Effector memory CD4-positive, alpha-beta T cell (primary cell): ENCODE data around the gene PTPRN2.

Source experiments
- DNase-seq, 3 donors: peaks; one replicate each; pipeline ENCODE4 v3.0.0-alpha.2; 2020
- H3K27ac ChIP-seq: 2 replicates; pipeline ENCODE4 v1.7.0; 2013; ENCODE audit warnings: mild to moderate bottlenecking, low read length, moderate library complexity; ENCODE audit not compliant: insufficient read depth, poor library complexity, severe bottlenecking
- H3K27me3 ChIP-seq: replicated peaks from 2 replicates; pipeline ENCODE4 v1.7.0; 2013; ENCODE audit warnings: mild to moderate bottlenecking, low read length; ENCODE audit not compliant: insufficient read depth, control insufficient read depth, poor library complexity, severe bottlenecking
- H3K36me3 ChIP-seq: 2 replicates; pipeline ENCODE4 v1.7.0; 2013; ENCODE audit warnings: mild to moderate bottlenecking, low read length, moderate library complexity; ENCODE audit not compliant: control insufficient read depth, insufficient read depth
- H3K4me1 ChIP-seq: 2 replicates; pipeline ENCODE4 v1.7.0; 2013; ENCODE audit warnings: low read length, mild to moderate bottlenecking; ENCODE audit not compliant: control insufficient read depth, insufficient read depth, poor library complexity, severe bottlenecking
- H3K4me3 ChIP-seq: 2 replicates; pipeline ENCODE4 v1.7.0; 2013; ENCODE audit warnings: low read length, low read depth, mild to moderate bottlenecking; ENCODE audit not compliant: insufficient read depth, poor library complexity, severe bottlenecking
- H3K9me3 ChIP-seq: 2 replicates; pipeline ENCODE4 v1.7.0; 2013; ENCODE audit warnings: mild to moderate bottlenecking, low read length, moderate library complexity; ENCODE audit not compliant: control insufficient read depth

The PTPRN2 gene

DNA sequence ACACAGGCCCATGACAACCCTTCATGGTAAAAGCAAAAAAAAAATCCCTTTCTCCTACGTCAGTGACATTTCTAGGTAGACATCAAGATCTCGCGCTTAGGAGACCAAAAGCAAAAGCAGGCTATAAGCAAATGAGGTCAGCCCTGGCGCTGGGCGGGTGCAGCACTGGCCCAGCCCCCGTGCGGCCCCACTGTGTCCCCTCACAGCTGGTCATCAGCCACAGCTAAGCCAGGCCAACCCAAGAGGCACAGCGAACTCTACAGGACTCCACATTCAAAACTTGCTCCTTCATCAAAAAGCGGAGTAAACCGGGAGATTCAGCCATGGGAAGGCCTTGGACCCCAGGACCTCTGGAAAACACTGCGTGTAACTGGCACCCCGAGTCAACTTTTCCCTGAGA is 113.7 kb downstream of the PTPRN2 start:
- Histone ChIP-seq H3K27me3 (no peaks in the 10 kb centered on the region), H3K36me3 (no peaks in the 10 kb centered on the region), H3K27ac (no peak overlapping the region), H3K9me3 (no peaks in the 10 kb centered on the region), H3K4me1 (no peaks in the 10 kb centered on the region), H3K4me3 (no peak overlapping the region)
- no peak for DNase-seq

DNA sequence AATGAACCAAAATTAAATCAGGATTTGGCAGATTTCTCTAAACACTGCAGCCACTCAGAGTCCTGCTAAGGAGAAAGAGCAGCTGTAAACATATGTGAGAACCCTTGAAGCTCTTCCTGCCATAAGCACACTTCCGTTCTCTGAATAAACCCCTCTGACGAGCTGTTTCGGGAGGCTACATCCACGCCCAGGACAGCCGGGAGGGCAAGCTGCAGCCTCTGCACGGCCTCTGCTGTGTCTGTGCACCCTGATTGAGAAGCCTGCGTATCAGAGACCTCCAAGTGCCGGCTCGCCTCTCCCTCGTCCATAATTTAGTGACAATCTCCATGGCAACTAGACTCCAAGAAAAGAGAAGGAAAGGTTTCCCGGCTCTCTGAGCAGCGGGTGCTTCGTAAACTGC is 114.4 kb downstream of the PTPRN2 start:
- no peaks in the 10 kb centered on the region for H3K27me3 ChIP-seq
- H3K4me1 ChIP-seq: no peaks in the 10 kb centered on the region
- H3K27ac ChIP-seq: no peak overlapping the region
- DNase-seq: no peak
- no peaks in the 10 kb centered on the region for H3K36me3 ChIP-seq
- H3K9me3 ChIP-seq: no peaks in the 10 kb centered on the region
- no peak overlapping the region for H3K4me3 ChIP-seq

DNA sequence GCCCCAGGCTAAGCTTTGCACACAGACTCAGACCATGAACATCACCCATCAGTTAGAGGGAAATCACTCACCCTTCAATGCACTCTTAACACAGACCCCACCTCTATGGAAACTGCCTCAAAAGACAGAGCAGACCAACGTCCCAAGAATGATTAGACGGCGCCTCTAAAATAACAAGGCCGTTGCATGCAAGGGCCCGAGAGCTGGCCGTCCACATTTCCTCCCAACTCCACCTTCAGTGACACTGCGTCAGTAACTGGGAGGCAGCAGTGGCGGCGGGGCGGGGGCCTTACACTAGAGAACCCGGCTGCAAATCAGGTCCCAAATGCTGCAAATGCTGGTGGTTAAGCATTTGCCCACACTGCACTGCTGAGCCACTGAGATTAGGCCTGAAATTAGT is 115.0 kb downstream of the PTPRN2 start:
- H3K27ac ChIP-seq: no peak overlapping the region
- H3K4me1 ChIP-seq: no peaks in the 10 kb centered on the region
- H3K4me3 ChIP-seq: no peak overlapping the region
- H3K27me3 ChIP-seq: no peaks in the 10 kb centered on the region
- no peak for DNase-seq
- no peaks in the 10 kb centered on the region for H3K36me3 ChIP-seq
- H3K9me3 ChIP-seq: no peaks in the 10 kb centered on the region

DNA sequence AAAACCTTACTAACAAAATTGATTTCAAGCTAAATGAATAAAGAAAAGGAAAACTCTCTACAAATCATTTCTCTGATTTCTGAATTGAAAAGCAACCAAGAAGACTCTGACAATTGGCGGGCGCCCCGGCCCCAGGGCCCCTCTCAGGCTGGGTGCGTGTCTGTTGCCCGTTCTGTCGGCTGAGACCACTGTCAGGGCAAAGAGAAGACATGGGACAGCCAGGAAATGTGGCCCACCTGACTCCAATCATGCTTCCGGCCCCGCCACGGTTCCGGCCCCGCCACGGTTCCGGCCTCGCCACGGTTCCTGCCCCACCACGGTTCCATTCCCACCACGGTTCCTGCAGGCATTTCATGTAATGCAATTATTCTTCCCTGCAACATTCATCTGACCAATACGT is 115.9 kb downstream of the PTPRN2 start:
- DNase-seq: no peak
- Histone ChIP-seq H3K27ac (no peak overlapping the region), H3K4me1 (no peaks in the 10 kb centered on the region), H3K27me3 (no peaks in the 10 kb centered on the region), H3K4me3 (no peak overlapping the region), H3K9me3 (no peaks in the 10 kb centered on the region), H3K36me3 (no peaks in the 10 kb centered on the region)

DNA sequence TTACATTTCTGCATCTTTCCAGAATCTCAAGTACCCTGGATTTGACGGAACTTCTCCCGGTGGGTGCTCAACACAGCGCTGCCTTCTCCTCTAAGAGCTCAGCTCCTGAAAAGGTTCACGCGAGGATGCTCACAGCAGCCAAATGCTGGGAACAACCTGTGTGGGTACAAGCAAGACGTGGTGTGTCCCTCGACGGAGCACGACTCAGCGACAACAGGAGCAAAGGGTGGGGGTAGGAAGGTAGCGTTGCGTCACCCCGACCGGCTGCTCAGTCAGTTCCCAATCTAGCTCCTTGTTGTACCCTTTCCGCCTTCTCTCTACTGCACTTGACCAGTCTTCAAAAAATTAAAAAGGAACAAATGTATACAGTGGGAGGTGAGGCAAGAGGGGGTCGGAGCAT is 117.3 kb downstream of the PTPRN2 start:
- Histone ChIP-seq H3K4me1 (no peaks in the 10 kb centered on the region), H3K9me3 (no peaks in the 10 kb centered on the region), H3K36me3 (no peaks in the 10 kb centered on the region), H3K4me3 (no peak overlapping the region), H3K27me3 (no peaks in the 10 kb centered on the region), H3K27ac (no peak overlapping the region)
- no peak for DNase-seq

DNA sequence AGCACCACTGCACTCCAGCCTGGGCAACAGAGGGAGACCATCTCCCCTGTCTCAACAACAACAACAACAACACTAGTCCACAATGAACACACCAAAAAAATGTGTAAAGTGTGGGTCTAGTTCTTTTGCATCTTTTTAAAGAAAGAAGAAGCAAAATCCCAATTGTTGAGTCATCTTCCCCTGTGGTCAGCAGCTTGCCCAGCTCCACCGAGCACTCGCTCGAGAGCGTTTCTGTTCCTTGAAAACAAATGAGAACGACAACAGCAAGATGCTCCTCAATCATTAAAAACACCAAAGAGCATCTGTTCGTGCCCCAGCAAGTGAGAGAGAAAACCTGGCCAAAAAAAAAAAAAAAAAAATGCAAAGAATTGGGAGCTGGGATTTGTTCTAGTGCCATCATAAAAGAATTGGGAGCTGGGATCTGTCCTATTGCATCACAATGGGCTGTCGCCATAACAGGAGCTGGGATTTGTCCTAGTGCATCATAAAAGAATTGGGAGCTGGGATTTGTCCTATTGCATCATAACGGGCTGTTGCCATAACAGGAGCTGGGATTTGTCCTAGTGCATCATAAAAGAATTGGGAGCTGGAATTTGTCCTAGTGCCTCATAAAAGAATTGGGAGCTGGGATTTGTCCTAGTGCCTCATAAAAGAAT is 118.1 kb downstream of the PTPRN2 start:
- Histone ChIP-seq H3K4me3 (no peak overlapping the region), H3K4me1 (no peaks in the 10 kb centered on the region), H3K9me3 (no peaks in the 10 kb centered on the region), H3K36me3 (no peaks in the 10 kb centered on the region), H3K27me3 (no peaks in the 10 kb centered on the region), H3K27ac (no peak overlapping the region)
- no peak for DNase-seq

DNA sequence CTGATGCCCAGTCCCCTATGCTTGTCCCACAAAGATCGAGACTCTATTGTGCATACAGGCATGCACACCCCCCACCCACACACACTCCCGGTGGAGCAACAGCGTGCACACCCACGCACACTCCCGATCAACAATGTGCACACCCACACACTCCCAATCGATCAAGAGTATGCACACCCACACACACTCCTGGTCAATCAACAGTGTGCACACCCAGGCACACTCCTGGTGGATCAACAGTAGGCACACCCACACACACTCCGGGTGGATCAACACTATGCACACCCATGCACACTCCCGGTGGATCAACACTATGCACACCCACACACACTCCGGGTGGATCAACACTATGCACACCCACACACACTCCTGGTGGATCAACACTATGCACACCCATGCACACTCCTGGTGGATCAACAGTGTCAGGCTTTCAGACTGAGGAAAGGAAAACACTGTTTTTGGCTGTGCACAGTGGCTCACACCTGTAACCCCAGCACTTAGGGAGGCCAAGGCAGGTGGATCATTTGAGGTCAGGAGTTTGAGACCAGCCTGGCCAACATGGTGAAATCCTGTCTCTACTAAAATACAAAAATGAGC is 118.8 kb downstream of the PTPRN2 start:
- Histone ChIP-seq H3K9me3 (no peaks in the 10 kb centered on the region), H3K27me3 (no peaks in the 10 kb centered on the region), H3K4me3 (no peak overlapping the region), H3K36me3 (no peaks in the 10 kb centered on the region), H3K27ac (no peak overlapping the region), H3K4me1 (no peaks in the 10 kb centered on the region)
- DNase-seq: no peak

DNA sequence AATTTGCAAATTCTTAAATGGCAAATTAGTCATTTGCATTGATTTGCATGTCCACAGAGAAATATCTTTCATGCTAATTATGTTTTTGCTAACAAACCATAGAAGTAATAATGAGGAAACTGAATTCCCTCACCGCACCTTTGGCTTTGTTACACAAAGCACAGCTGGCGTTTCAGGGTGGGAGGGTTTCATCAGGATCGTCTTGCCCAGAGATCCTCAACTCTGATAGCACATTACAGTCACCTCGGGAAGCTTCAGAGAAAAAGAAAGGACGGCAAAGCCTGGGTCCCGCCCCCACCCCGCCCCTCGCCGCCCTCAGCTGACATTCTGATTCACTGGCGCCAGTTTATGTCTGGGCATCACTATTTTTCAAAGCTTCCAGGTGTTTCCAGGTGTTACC is 119.4 kb downstream of the PTPRN2 start:
- Histone ChIP-seq H3K9me3 (no peaks in the 10 kb centered on the region), H3K27me3 (no peaks in the 10 kb centered on the region), H3K36me3 (no peaks in the 10 kb centered on the region), H3K27ac (no peak overlapping the region), H3K4me3 (no peak overlapping the region), H3K4me1 (no peaks in the 10 kb centered on the region)
- no peak for DNase-seq

DNA sequence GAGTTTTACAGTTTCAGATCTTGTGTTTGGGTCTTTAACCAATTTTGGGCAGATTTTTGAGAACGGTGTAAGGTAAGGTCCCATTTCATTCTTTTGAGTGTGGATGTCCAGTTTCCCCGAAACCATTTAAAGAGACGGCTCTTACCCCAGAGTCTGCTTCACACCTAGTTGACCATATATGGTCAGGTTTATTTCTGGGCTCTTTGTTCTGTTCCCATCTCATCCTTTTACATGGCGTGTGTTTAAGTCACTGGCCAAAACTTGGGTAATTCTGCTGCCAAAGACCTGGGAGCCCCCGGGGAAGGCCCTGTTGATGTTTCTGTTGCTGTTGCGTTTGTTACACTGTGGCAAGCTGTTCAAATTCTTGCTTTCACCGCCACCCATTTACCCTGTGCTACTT is 120.1 kb downstream of the PTPRN2 start:
- no peaks in the 10 kb centered on the region for H3K27me3 ChIP-seq
- no peaks in the 10 kb centered on the region for H3K36me3 ChIP-seq
- no peak overlapping the region for H3K4me3 ChIP-seq
- H3K9me3 ChIP-seq: no peaks in the 10 kb centered on the region
- H3K4me1 ChIP-seq: no peaks in the 10 kb centered on the region
- DNase-seq: no peak
- no peak overlapping the region for H3K27ac ChIP-seq

DNA sequence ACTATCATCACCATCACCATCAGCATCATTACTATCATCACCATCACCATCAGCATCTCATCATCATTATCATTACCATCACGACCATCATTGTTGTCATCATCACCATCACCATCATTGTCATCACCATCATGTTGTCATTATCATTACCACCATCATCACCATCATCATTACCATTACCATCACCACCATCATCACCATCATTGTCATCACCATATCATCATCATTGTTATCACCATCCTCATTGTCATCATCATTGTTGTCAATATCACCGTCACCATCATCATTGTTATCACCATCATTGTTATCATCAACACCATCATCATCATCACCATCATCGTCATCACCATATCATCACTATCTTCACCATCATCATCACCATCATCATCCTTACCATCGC is 124.3 kb downstream of the PTPRN2 start:
- Histone ChIP-seq H3K27ac (no peak overlapping the region), H3K9me3 (no peaks in the 10 kb centered on the region), H3K36me3 (no peaks in the 10 kb centered on the region), H3K27me3 (no peaks in the 10 kb centered on the region), H3K4me3 (no peak overlapping the region), H3K4me1 (no peaks in the 10 kb centered on the region)
- DNase-seq: no peak
